HEK293T (cell line): ENCODE measurements around the gene RFLNA.

ENCODE experiments used
- CTCF ChIA-PET: fragments of 350-600 bp; formaldehyde crosslinking; extraction: SDS; loops from one replicate; lab custom pipeline; 2021; ENCODE audit warnings: antibody characterized with exemption, inconsistent platforms; lab: Yijun Ruan, JAX
- POLR2A ChIA-PET: fragments of 350-600 bp; formaldehyde crosslinking; extraction: SDS; loops from one replicate; lab custom pipeline; 2020; ENCODE audit warnings: antibody characterized with exemption, inconsistent platforms; lab: Yijun Ruan, JAX
- DNase-seq: peaks from one replicate; pipeline ENCODE4 v3.0.0; 2012; ENCODE audit warnings: mixed read lengths; ENCODE audit errors: extremely low spot score
- ARNT ChIP-seq: fragments of 450-650 bp; IDR thresholded peaks from 2 replicates; pipeline ENCODE4 v1.6.1; 2017; ENCODE audit warnings: mild to moderate bottlenecking
- BHLHE40 ChIP-seq: fragments of 450-650 bp; IDR thresholded peaks from 2 replicates; pipeline ENCODE4 v1.6.1; 2016; ENCODE audit warnings: mild to moderate bottlenecking, moderate library complexity, borderline replicate concordance
- CTBP1 ChIP-seq: fragments of 450-650 bp; IDR thresholded peaks from 2 replicates; pipeline ENCODE4 v1.6.1; 2016; ENCODE audit warnings: borderline replicate concordance
- ELF4 ChIP-seq: fragments of 450-650 bp; IDR thresholded peaks from 2 replicates; pipeline ENCODE4 v1.6.1; 2017; ENCODE audit warnings: antibody characterized with exemption
- FOXA1 ChIP-seq: fragments of 450-650 bp; IDR thresholded peaks from 2 replicates; pipeline ENCODE4 v1.6.1; 2016; ENCODE audit warnings: mild to moderate bottlenecking
- FOXK2 ChIP-seq: fragments of 450-650 bp; IDR thresholded peaks from 2 replicates; pipeline ENCODE4 v1.6.1; 2016; ENCODE audit warnings: mild to moderate bottlenecking
- FOXM1 ChIP-seq: fragments of 450-650 bp; IDR thresholded peaks from 2 replicates; pipeline ENCODE4 v1.6.1; 2017; ENCODE audit warnings: mild to moderate bottlenecking, borderline replicate concordance
- HDGF ChIP-seq: fragments of 450-650 bp; IDR thresholded peaks from 2 replicates; pipeline ENCODE4 v1.6.1; 2017; ENCODE audit warnings: antibody characterized with exemption, borderline replicate concordance
- L3MBTL2 ChIP-seq: fragments of 450-650 bp; conservative IDR thresholded peaks from 2 replicates; pipeline ENCODE4 v1.6.1; 2016; ENCODE audit warnings: mild to moderate bottlenecking
- LEF1 ChIP-seq: fragments of 450-650 bp; IDR thresholded peaks from 2 replicates; pipeline ENCODE4 v1.6.1; 2017; ENCODE audit warnings: mild to moderate bottlenecking, borderline replicate concordance
- NFRKB ChIP-seq: fragments of 450-650 bp; IDR thresholded peaks from 2 replicates; pipeline ENCODE4 v1.6.1; 2016; ENCODE audit warnings: mild to moderate bottlenecking, moderate library complexity
- SP1 ChIP-seq: fragments of 450-650 bp; IDR thresholded peaks from 2 replicates; pipeline ENCODE4 v1.6.1; 2017
- SUZ12 ChIP-seq: fragments of 450-650 bp; IDR thresholded peaks from 2 replicates; pipeline ENCODE4 v1.6.1; 2016; ENCODE audit warnings: mild to moderate bottlenecking
- TARDBP ChIP-seq: fragments of 450-650 bp; IDR thresholded peaks from 2 replicates; pipeline ENCODE4 v1.6.1; 2016
- ZNF384 ChIP-seq: fragments of 450-650 bp; IDR thresholded peaks from 2 replicates; pipeline ENCODE4 v1.6.1; 2016
- TF ChIP-seq, protein P1 (sequence below): fragments of 450-650 bp; IDR thresholded peaks from 2 replicates; pipeline ENCODE4 v1.6.1; 2016

The RFLNA gene

DNA sequence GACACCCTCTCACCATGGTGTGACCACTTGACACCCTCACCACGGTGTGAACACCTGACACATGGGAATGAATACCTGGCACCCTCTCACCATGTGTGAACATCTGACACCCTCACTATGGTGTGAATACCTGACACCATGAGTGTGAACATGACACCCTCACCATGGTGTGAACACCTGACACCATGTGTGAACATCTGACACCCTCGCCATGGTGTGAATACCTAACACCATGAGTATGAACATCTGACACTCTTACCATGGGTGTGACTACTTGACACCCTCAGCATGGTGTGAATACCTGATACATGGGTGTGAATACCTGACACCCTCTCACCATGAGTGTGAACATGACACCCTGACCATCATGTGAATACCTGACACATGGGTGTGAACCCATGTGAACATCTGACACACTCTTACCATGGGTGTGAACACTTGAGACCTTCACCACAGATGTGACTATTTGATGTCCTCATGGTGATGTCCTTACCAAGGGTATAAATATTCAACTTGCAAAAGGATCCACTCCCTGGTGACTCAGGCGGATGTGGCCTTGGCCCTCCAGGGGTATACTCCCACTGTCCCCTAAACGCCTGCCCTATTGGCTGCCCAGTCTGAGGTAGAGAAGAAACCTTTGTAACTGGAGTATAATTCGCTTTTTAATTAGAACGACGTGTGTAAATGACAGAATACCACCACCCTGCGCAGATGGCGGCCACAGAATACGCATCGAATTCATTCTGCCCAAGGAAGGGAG lies 29.1 kb downstream of the RFLNA start:
- POLR2A ChIA-PET, result no interaction called here
- DNase-seq, result no peak
- TF ChIP-seq FOXA1 (no peak), ZNF384 (no peak), FOXM1 (no peak), NFRKB (no peak), SP1 (no peak), HDGF (no peak), BHLHE40 (no peak), ARNT (no peak), FOXK2 (no peak), TARDBP (no peak), CTBP1 (no peak), L3MBTL2 (no peak), LEF1 (no peak), SUZ12 (no peak)
- TF ChIP-seq, protein P1, sequence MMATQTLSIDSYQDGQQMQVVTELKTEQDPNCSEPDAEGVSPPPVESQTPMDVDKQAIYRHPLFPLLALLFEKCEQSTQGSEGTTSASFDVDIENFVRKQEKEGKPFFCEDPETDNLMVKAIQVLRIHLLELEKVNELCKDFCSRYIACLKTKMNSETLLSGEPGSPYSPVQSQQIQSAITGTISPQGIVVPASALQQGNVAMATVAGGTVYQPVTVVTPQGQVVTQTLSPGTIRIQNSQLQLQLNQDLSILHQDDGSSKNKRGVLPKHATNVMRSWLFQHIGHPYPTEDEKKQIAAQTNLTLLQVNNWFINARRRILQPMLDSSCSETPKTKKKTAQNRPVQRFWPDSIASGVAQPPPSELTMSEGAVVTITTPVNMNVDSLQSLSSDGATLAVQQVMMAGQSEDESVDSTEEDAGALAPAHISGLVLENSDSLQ, result no peak
- CTCF ChIA-PET, result no interaction called here

- TF ChIP-seq L3MBTL2 (no peak), FOXA1 (no peak), TARDBP (no peak), ELF4 (no peak), ARNT (no peak), CTBP1 (no peak), FOXK2 (no peak), FOXM1 (no peak), SP1 (no peak), SUZ12 (no peak), LEF1 (no peak), BHLHE40 (no peak), ZNF384 (no peak), NFRKB (no peak), HDGF (no peak)
- TF ChIP-seq, protein P1, result no peak
- CTCF ChIA-PET, result no interaction called here
- DNase-seq, result no peak
- POLR2A ChIA-PET, result no interaction called here
These were observed 30.2 kb downstream of the RFLNA start for GRCh38 chr12:124324803-124325705.

GRCh38 chr12:124326104-124326503 lies 31.2 kb downstream of the RFLNA start:
- ChIA-PET POLR2A (no interaction called here), CTCF (no interaction called here)
- no peak for DNase-seq
- TF ChIP-seq FOXA1 (no peak), HDGF (no peak), LEF1 (no peak), ZNF384 (no peak), TARDBP (no peak), SP1 (no peak)

GRCh38 chr12:124326871-124327270 lies 32.0 kb downstream of the RFLNA start:
- POLR2A ChIA-PET, result no interaction called here
- TF ChIP-seq NFRKB, result no peak
- TF ChIP-seq, protein P1, result no peak
- TF ChIP-seq BHLHE40, result no peak
- TF ChIP-seq HDGF, result no peak
- TF ChIP-seq FOXM1, result no peak
- TF ChIP-seq ARNT, result no peak
- no peak for TF ChIP-seq ZNF384
- TF ChIP-seq CTBP1, result no peak
- no peak for TF ChIP-seq ELF4
- TF ChIP-seq SUZ12, result no peak
- no peak for TF ChIP-seq SP1
- TF ChIP-seq FOXK2, result no peak
- no peak for TF ChIP-seq FOXA1
- no peak for TF ChIP-seq TARDBP
- no peak for TF ChIP-seq L3MBTL2
- no peak for TF ChIP-seq LEF1
- DNase-seq, result no peak
- CTCF ChIA-PET, result no interaction called here

GRCh38 chr12:124327362-124328043 lies 32.6 kb downstream of the RFLNA start:
- no peak for DNase-seq
- no peak for TF ChIP-seq FOXA1
- TF ChIP-seq, protein P1, result no peak
- ChIA-PET CTCF (no interaction called here), POLR2A (no interaction called here)
